SK-N-SH treated with all-trans-retinoic acid at 6 μM for 48 hours (cell line): Measurements from ENCODE around the gene RASAL1.

Source experiments
- ARNTL ChIP-seq: fragments of 450-650 bp; formaldehyde crosslinking; IDR thresholded peaks from 2 replicates; pipeline ENCODE4 v1.5.0; 2020; ENCODE audit warnings: low read depth, mild to moderate bottlenecking, moderate library complexity, borderline replicate concordance
- CSDC2 ChIP-seq: fragments of 250-450 bp; sonication (Bioruptor Pico); IDR thresholded peaks from 2 replicates; pipeline ENCODE4 v1.5.0; 2020; ENCODE audit warnings: mild to moderate bottlenecking, moderate library complexity
- ESRRG ChIP-seq: fragments of 250-450 bp; sonication (Bioruptor Pico); IDR thresholded peaks from 2 replicates; pipeline ENCODE4 v1.6.1; 2021; ENCODE audit warnings: mild to moderate bottlenecking
- ISL1 ChIP-seq: fragments of 250-450 bp; sonication (Bioruptor Pico); IDR thresholded peaks from 2 replicates; pipeline ENCODE4 v2.1.2; 2022; ENCODE audit warnings: mild to moderate bottlenecking, moderate library complexity
- TCF4 ChIP-seq: fragments of 250-450 bp; sonication (Bioruptor Pico); IDR thresholded peaks from 2 replicates; pipeline ENCODE4 v1.8.0; 2021; ENCODE audit warnings: mild to moderate bottlenecking, moderate library complexity, borderline replicate concordance
- ZFP30 ChIP-seq: fragments of 450-650 bp; formaldehyde crosslinking; IDR thresholded peaks from 2 replicates; pipeline ENCODE4 v1.5.0; 2022; ENCODE audit warnings: mild to moderate bottlenecking, moderate library complexity
- ZNF565 ChIP-seq: fragments of 450-650 bp; formaldehyde crosslinking; conservative IDR thresholded peaks from 2 replicates; pipeline ENCODE4 v1.5.0; 2020; ENCODE audit warnings: low read depth, mild to moderate bottlenecking, moderate library complexity
- ZNF70 ChIP-seq: fragments of 450-650 bp; formaldehyde crosslinking; IDR thresholded peaks from 2 replicates; pipeline ENCODE4 v1.5.0; 2020; ENCODE audit warnings: mild to moderate bottlenecking, moderate library complexity
- ZNF8 ChIP-seq: fragments of 450-650 bp; formaldehyde crosslinking; IDR thresholded peaks from 2 replicates; pipeline ENCODE4 v1.5.0; 2020; ENCODE audit warnings: mild to moderate bottlenecking, moderate library complexity
- TF ChIP-seq, protein P1 (sequence below): fragments of 250-450 bp; sonication (Bioruptor Pico); IDR thresholded peaks from 2 replicates; pipeline ENCODE4 v1.5.0; 2020; ENCODE audit warnings: mild to moderate bottlenecking, moderate library complexity
- TF ChIP-seq, protein P2 (sequence below): fragments of 250-450 bp; sonication (Bioruptor Pico); IDR thresholded peaks from 2 replicates; pipeline ENCODE4 v1.5.1; 2021; ENCODE audit warnings: mild to moderate bottlenecking, moderate library complexity
- TF ChIP-seq, protein P3 (sequence below): fragments of 250-450 bp; sonication (Bioruptor Pico); IDR thresholded peaks from 2 replicates; pipeline ENCODE4 v1.8.0; 2020; ENCODE audit warnings: mild to moderate bottlenecking, moderate library complexity, borderline replicate concordance
- TF ChIP-seq, protein P4 (sequence below): fragments of 250-450 bp; sonication (Bioruptor Pico); IDR thresholded peaks from 2 replicates; pipeline ENCODE4 v1.8.0; 2021; ENCODE audit warnings: low read depth, mild to moderate bottlenecking, moderate library complexity, borderline replicate concordance
- TF ChIP-seq, protein P5 (sequence below): fragments of 250-450 bp; sonication (Bioruptor Pico); IDR thresholded peaks from 2 replicates; pipeline ENCODE4 v1.5.1; 2020; ENCODE audit warnings: low read depth, mild to moderate bottlenecking, moderate library complexity

DNA sequence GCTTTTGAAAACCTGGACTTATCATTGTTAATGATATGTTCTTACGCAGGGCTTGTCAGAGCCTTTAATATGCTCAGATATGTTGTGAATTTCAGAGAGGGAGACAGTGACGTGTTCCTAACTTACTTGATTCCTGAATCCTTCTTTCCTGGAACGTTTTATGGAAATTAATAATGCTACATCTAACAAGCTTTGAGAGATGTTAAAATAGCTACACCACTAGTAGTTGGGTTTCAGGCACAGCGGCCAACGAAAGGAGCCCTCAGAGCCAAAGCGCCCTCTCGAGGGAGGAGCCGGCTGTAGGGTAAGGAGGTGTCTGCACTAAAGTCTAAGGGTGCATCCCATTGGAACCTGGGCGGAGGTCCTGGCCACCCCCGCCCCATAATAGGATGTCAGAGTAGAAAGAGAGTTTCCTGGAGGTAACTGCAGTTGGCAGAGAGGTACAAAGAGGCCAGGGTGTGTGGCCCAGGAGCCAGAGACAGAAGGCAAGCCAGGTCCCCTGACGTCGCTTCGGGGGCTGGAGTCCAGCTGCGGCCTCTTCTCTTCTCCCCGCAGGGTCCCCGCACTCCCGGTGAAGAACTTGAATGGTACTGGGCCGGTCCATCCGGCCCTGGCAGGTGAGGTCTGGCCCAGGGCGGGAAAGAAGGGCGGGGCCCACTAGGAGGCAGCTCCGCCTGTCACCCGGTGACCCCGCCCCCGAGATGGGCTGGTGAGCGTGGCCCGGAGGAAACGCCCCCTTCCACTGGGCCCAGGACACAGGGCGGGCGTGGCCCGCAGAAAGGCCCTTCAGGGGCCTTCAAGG is 42.8 kb downstream of the RASAL1 start:
- TF ChIP-seq, protein P1, sequence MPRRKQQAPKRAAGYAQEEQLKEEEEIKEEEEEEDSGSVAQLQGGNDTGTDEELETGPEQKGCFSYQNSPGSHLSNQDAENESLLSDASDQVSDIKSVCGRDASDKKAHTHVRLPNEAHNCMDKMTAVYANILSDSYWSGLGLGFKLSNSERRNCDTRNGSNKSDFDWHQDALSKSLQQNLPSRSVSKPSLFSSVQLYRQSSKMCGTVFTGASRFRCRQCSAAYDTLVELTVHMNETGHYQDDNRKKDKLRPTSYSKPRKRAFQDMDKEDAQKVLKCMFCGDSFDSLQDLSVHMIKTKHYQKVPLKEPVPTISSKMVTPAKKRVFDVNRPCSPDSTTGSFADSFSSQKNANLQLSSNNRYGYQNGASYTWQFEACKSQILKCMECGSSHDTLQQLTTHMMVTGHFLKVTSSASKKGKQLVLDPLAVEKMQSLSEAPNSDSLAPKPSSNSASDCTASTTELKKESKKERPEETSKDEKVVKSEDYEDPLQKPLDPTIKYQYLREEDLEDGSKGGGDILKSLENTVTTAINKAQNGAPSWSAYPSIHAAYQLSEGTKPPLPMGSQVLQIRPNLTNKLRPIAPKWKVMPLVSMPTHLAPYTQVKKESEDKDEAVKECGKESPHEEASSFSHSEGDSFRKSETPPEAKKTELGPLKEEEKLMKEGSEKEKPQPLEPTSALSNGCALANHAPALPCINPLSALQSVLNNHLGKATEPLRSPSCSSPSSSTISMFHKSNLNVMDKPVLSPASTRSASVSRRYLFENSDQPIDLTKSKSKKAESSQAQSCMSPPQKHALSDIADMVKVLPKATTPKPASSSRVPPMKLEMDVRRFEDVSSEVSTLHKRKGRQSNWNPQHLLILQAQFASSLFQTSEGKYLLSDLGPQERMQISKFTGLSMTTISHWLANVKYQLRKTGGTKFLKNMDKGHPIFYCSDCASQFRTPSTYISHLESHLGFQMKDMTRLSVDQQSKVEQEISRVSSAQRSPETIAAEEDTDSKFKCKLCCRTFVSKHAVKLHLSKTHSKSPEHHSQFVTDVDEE (CRISPR knock-in tag), result no peak
- TF ChIP-seq ESRRG (CRISPR knock-in tag) (no peak), ZNF565 (CRISPR knock-in tag) (no peak), TCF4 (no peak), ZFP30 (CRISPR knock-in tag) (no peak), ZNF70 (CRISPR knock-in tag) (no peak), CSDC2 (no peak), ISL1 (no peak), ARNTL (CRISPR knock-in tag) (no peak), ZNF8 (CRISPR knock-in tag) (no peak)
- TF ChIP-seq, protein P2, sequence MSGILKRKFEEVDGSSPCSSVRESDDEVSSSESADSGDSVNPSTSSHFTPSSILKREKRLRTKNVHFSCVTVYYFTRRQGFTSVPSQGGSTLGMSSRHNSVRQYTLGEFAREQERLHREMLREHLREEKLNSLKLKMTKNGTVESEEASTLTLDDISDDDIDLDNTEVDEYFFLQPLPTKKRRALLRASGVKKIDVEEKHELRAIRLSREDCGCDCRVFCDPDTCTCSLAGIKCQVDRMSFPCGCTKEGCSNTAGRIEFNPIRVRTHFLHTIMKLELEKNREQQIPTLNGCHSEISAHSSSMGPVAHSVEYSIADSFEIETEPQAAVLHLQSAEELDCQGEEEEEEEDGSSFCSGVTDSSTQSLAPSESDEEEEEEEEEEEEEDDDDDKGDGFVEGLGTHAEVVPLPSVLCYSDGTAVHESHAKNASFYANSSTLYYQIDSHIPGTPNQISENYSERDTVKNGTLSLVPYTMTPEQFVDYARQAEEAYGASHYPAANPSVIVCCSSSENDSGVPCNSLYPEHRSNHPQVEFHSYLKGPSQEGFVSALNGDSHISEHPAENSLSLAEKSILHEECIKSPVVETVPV (CRISPR knock-in tag), result no peak
- TF ChIP-seq, protein P3, sequence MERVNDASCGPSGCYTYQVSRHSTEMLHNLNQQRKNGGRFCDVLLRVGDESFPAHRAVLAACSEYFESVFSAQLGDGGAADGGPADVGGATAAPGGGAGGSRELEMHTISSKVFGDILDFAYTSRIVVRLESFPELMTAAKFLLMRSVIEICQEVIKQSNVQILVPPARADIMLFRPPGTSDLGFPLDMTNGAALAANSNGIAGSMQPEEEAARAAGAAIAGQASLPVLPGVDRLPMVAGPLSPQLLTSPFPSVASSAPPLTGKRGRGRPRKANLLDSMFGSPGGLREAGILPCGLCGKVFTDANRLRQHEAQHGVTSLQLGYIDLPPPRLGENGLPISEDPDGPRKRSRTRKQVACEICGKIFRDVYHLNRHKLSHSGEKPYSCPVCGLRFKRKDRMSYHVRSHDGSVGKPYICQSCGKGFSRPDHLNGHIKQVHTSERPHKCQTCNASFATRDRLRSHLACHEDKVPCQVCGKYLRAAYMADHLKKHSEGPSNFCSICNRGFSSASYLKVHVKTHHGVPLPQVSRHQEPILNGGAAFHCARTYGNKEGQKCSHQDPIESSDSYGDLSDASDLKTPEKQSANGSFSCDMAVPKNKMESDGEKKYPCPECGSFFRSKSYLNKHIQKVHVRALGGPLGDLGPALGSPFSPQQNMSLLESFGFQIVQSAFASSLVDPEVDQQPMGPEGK (CRISPR knock-in tag), result no peak
- TF ChIP-seq, protein P4, sequence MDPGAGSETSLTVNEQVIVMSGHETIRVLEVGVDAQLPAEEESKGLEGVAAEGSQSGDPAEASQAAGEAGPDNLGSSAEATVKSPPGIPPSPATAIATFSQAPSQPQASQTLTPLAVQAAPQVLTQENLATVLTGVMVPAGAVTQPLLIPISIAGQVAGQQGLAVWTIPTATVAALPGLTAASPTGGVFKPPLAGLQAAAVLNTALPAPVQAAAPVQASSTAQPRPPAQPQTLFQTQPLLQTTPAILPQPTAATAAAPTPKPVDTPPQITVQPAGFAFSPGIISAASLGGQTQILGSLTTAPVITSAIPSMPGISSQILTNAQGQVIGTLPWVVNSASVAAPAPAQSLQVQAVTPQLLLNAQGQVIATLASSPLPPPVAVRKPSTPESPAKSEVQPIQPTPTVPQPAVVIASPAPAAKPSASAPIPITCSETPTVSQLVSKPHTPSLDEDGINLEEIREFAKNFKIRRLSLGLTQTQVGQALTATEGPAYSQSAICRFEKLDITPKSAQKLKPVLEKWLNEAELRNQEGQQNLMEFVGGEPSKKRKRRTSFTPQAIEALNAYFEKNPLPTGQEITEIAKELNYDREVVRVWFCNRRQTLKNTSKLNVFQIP (CRISPR knock-in tag), result no peak
- TF ChIP-seq, protein P5, sequence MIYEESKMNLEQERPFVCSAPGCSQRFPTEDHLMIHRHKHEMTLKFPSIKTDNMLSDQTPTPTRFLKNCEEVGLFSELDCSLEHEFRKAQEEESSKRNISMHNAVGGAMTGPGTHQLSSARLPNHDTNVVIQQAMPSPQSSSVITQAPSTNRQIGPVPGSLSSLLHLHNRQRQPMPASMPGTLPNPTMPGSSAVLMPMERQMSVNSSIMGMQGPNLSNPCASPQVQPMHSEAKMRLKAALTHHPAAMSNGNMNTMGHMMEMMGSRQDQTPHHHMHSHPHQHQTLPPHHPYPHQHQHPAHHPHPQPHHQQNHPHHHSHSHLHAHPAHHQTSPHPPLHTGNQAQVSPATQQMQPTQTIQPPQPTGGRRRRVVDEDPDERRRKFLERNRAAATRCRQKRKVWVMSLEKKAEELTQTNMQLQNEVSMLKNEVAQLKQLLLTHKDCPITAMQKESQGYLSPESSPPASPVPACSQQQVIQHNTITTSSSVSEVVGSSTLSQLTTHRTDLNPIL (CRISPR knock-in tag), result no peak
